Mesangial cell (primary cell): Measurements from ENCODE around the gene PLSCR3. TPM values are rescaled to one million over a fixed set of nuclear protein-coding genes. Genes with fewer than 3 reads are reported as not detected.

Experiments used
- total RNA-seq: library from RNA; depleted of rRNA; stranded (reverse); fragments of >200 nt; gene quantifications from 2 replicates; pipeline ENCODE4 v1.2.3, GENCODE V29; 2015

Gene PLSCR3
- 69.7 and 127 TPM in 2 replicates for total RNA-seq

GRCh38 chr17:7394452-7395191 lies at the start of gene PLSCR3:
TSS of gene PLSCR3 (minus strand) at chr17:7394525. CDS start at chr17:7394110, 415 bp downstream.

GRCh38 chr17:7439462-7440112 lies 45.3 kb upstream of the PLSCR3 start, which contains the start of gene FGF11:
TSS of gene FGF11 (plus strand) at chr17:7439512. CDS start at chr17:7439621, 109 bp downstream.

DNA sequence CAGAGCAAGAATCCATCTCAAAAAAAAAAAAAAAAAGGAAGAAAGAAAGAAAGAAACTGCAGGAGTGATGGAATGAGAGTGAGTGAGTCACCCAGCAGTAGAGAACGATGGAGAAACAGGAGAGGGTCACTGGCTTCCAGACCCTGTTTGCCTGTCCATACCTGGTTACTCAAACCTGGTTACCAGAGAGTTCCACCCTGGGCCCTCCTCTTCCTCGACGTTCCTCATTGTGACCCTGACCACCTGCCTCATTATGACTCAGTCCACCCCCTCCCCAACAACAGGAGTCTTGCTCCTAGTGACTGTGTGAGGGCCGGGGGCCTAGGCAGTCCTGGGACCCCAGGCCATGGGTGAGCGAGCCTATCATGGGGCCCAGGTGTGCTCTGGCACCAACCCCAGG lies 34.2 kb upstream of the PLSCR3 start, which contains the start of gene SPEM3:
Gene SPEM3, plus strand, starts transcription at position 301 of the 400 bp plus-strand sequence. Its CDS starts 46 bp downstream, at position 347.

DNA sequence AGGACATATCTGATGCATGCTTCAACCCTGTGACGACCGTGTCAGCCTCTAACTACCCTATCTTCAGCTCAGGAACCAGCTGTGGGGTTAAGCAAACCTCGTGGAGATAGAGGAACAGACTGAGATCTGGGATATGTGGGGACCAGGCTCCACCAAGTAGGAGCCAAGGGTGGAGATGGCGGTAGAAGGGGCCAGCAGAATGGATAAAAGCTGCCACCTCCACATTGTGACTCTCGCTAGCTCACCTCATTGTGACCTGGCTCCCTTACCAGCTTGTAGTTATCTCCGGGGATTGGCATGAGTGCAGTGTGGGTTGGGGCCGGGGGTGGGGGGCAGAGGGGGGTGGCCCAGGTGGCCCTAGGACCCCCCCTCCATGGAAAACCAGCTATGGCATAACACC lies 31.0 kb upstream of the PLSCR3 start, which contains the start of gene SPEM2:
Gene SPEM2, plus strand, starts transcription at position 301 of the 400 bp plus-strand sequence. Its CDS starts 73 bp downstream, at position 374.

GRCh38 chr17:7419819-7420610 lies 25.7 kb upstream of the PLSCR3 start, which contains the start of gene SPEM1:
TSS of gene SPEM1 (plus strand) at chr17:7420324. CDS start at chr17:7420385, 61 bp downstream.

GRCh38 chr17:7407485-7408251 lies 13.3 kb upstream of the PLSCR3 start, which contains the start of gene NLGN2:
TSS of gene NLGN2 (plus strand) at chr17:7407845. CDS start at chr17:7408256, 411 bp downstream.

DNA sequence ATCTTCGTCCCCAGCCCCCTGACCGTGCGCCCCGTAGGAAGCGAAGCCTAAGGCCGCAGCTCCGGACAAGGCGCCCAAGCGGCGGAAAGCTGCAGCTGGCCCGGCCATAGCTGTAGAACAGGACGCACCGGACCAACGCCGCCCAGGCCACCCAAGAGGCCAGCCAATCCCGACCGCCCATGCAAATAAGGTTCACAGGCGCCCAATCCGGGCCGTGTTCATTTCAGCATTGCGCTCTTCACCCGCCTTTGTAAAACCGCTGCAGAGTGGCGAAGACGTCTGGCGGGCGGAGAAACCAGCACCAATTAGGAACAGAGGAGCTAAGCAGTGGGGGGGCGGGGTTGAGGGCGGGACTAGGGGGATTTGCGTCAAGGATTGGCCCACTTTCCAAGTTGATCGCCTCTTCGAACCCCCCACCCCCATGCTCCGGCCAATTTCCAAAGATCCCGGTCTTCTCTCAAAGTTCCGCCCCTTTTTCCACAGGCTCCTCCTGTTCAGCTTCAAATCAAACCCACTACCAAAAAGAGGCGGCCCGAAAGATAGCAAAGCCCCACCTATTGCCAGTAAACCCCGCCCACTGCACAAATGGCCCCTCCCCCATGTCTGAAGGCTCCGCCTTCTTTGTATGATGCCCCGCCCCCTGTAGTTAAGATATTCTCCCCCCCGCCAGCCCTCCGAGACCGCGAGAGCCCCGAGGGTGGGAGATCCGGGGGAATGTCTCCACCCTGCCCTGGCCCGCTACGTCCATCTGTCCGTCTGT lies 9.8 kb upstream of the PLSCR3 start, which contains the start of gene TMEM256:
Gene TMEM256, minus strand, starts transcription at position 121 of the 760 bp plus-strand sequence. Its CDS starts 13 bp downstream, at position 108.

DNA sequence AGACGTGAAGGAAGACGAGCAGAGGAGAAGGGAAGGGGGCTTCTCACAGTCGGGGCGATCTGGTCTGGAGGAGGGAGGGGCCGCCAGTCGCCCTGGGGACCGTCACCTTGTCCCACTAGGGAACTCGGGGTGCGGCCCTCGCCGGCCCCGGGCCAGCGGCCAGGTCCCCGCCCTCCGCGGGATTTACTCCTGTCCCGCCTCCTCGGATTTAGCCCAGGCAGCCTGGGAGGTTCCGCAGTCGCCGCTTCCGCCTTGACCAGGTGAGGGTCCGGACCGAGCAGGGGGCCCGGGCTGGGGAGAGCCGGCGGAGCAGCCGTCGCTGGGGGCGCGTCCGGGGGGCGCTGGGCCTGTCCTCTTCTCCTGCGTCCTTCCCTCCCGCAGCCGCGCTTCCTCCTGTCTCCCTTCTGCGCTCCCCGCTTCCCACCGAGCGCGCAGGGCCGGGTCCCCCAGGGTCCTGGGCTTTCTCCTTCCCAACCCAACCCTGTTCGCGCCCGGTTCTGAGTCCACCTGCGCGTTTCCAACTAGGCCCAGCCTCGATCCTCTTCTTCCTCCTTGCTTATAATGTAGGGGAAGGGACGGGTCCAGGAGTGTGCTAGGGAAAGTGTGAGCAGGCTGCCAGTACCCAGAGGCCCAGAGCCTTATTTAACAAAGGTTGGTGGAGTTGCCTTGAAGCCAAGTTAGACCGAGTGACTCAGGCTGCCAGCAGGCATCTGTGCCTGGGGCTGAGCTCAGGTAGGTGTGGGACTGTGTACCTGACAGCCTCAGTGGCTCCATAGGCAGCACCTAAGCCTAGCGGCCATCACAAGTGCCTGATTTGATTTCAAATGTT lies 13.3 kb downstream of the PLSCR3 start, which contains the start of gene TNK1:
Gene TNK1, plus strand, starts transcription at position 235 of the 829 bp plus-strand sequence. CDS start 1,838 bp downstream, outside the sequence.

DNA sequence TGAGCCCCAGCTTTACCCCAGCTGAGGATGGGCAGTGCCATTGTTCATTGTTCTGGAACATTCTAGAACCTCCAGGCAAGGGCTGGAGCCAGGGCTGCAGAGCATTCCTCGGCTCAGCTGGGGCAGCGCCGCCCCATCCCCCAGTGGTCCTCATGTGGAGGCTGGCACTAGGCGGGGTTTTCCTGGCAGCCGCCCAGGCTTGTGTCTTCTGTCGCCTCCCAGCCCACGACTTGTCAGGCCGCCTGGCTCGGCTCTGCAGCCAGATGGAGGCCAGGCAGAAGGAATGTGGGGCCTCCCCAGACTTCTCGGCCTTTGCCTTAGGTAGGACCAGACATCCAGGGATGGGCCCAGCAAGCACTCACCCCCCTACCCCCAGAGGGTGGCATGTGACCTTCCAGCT lies 39.3 kb downstream of the PLSCR3 start, which contains the start of gene TMEM95:
Gene TMEM95, plus strand, starts transcription at position 104 of the 400 bp plus-strand sequence. Its CDS starts 49 bp downstream, at position 153.

DNA sequence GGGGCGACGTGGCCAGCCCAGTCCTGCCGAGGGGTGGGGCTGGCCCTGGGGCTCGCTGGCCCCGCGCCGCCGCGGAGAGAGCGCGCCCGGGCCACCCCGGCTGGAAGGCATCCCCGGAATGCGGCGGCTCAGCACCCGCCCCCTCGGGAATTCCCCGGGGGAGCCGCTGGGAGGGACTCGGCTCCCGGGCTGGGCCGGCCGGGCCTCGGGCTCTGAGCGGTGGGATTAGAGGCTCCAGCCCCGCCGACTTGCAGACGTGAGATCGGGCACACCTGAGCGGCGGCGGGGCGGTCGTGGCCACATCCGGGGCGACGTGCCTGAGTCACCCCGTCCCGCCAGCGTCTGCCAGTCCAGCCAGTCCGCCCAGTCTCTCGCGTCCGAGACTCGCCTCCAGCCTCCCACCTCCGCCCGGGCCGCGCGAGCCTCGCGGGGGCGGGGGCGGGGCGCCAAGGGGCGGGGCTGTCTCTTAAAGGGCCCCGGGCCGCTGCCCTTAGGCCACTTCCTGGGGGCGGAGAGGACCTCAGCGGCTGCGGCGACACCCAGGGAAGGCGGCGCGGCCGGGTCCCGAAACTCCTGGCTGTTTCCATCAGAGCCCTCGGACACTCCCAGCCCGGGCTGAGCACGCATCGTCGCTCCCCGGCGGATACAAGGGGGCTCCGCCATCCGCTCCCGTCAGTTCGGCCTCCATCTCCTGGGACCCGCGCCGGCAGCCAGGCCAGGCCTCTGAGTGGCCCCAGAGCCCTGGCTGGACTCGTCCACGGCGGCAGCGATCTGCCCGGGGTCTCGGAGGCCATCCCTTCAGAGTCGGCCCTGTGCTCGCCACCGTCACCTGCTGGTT lies 42.4 kb downstream of the PLSCR3 start, which contains the start of gene KCTD11:
Gene KCTD11, plus strand, starts transcription at position 498 of the 838 bp plus-strand sequence.

Other genes starting within 250 kb of the PLSCR3 start
- 0.63 and 1.6 TPM in 2 replicates for gene ASGR1, start 215.2 kb downstream of the PLSCR3 start, total RNA-seq
- 6.7 and 13.9 TPM in 2 replicates for gene DLG4, start 174.7 kb downstream of the PLSCR3 start, total RNA-seq
- gene ACADVL, start 174.6 kb downstream of the PLSCR3 start, total RNA-seq = 261 and 318 TPM in 2 replicates
- 51.0 and 69.3 TPM in 2 replicates for gene DVL2, start 160.0 kb downstream of the PLSCR3 start, total RNA-seq
- 27.4 and 45.8 TPM in 2 replicates for gene PHF23, start 155.1 kb downstream of the PLSCR3 start, total RNA-seq
- 262 and 715 TPM in 2 replicates for gene GABARAP, start 152.1 kb downstream of the PLSCR3 start, total RNA-seq
- 78.1 and 103 TPM in 2 replicates for gene CTDNEP1, start 142.8 kb downstream of the PLSCR3 start, total RNA-seq
- 37.9 and 42.0 TPM in 2 replicates for gene ELP5, start 142.3 kb downstream of the PLSCR3 start, total RNA-seq
- 12.4 and 33.1 TPM in 2 replicates for gene CLDN7, start 132.0 kb downstream of the PLSCR3 start, total RNA-seq
- under 0.01 and 0.76 TPM in 2 replicates for gene SLC2A4, start 112.8 kb downstream of the PLSCR3 start, total RNA-seq
- 0.16 and 0.63 TPM in 2 replicates for gene YBX2, start 99.9 kb downstream of the PLSCR3 start, total RNA-seq
- 263 and 774 TPM in 2 replicates for gene EIF5A, start 86.9 kb downstream of the PLSCR3 start, total RNA-seq
- gene GPS2, start 79.2 kb downstream of the PLSCR3 start, total RNA-seq = 42.2 and 68.3 TPM in 2 replicates
- gene NEURL4, start 65.2 kb downstream of the PLSCR3 start, total RNA-seq = 13.1 and 14.7 TPM in 2 replicates
- gene ACAP1, start 58.0 kb downstream of the PLSCR3 start, total RNA-seq = 0.38 and 0.65 TPM in 2 replicates
- gene KCTD11, start 42.4 kb downstream of the PLSCR3 start, total RNA-seq = 13.5 and 19.6 TPM in 2 replicates
- gene TMEM95, start 39.4 kb downstream of the PLSCR3 start, total RNA-seq = not detected in 2 replicates
- 2.6 and 4.6 TPM in 2 replicates for gene TNK1, start 13.4 kb downstream of the PLSCR3 start, total RNA-seq
- gene TMEM256, start 9.6 kb upstream of the PLSCR3 start, total RNA-seq = 250 and 289 TPM in 2 replicates
- 9.3 and 24.3 TPM in 2 replicates for gene NLGN2, start 13.3 kb upstream of the PLSCR3 start, total RNA-seq
- not detected in 2 replicates for gene SPEM1, start 25.8 kb upstream of the PLSCR3 start, total RNA-seq
- gene SPEM2, start 31.1 kb upstream of the PLSCR3 start, total RNA-seq = not detected in 2 replicates
- gene SPEM3, start 34.3 kb upstream of the PLSCR3 start, total RNA-seq = not detected in 2 replicates
- 12.9 and 19.5 TPM in 2 replicates for gene TMEM102, start 40.9 kb upstream of the PLSCR3 start, total RNA-seq
- 0.49 and 2.2 TPM in 2 replicates for gene FGF11, start 45.0 kb upstream of the PLSCR3 start, total RNA-seq
- gene CHRNB1, start 50.5 kb upstream of the PLSCR3 start, total RNA-seq = 6.4 and 17.1 TPM in 2 replicates
- gene ZBTB4, start 85.1 kb upstream of the PLSCR3 start, total RNA-seq = 17.9 and 31.6 TPM in 2 replicates
- gene SLC35G6, start 86.9 kb upstream of the PLSCR3 start, total RNA-seq = not detected in 2 replicates
- gene POLR2A, start 89.8 kb upstream of the PLSCR3 start, total RNA-seq = 74.3 and 158 TPM in 2 replicates
- 13.5 and 25.2 TPM in 2 replicates for gene TNFSF12, start 154.5 kb upstream of the PLSCR3 start, total RNA-seq
- 0.81 and 4.7 TPM in 2 replicates for gene TNFSF13, start 164.2 kb upstream of the PLSCR3 start, total RNA-seq
- gene SENP3, start 167.4 kb upstream of the PLSCR3 start, total RNA-seq = 61.2 and 89.3 TPM in 2 replicates
- gene CD68, start 185.1 kb upstream of the PLSCR3 start, total RNA-seq = 12.1 and 20.0 TPM in 2 replicates
- gene MPDU1, start 189.3 kb upstream of the PLSCR3 start, total RNA-seq = 113 and 243 TPM in 2 replicates
- gene SOX15, start 195.6 kb upstream of the PLSCR3 start, total RNA-seq = 0.98 and 4.3 TPM in 2 replicates
- gene FXR2, start 220.4 kb upstream of the PLSCR3 start, total RNA-seq = 41.2 and 42.3 TPM in 2 replicates
- 28.4 and 40.6 TPM in 2 replicates for gene SAT2, start 233.3 kb upstream of the PLSCR3 start, total RNA-seq
- gene SHBG, start 235.6 kb upstream of the PLSCR3 start, total RNA-seq = 0.89 TPM in 1 of 2 replicates, not detected in the other